Chondrocyte (in vitro differentiated cells): ENCODE data around the gene MGME1. TPM values are rescaled to one million over a fixed set of nuclear protein-coding genes. Genes with fewer than 3 reads are reported as not detected.

Experiments
- DNase-seq: peaks from one replicate; pipeline ENCODE4 v3.0.0; 2021; ENCODE audit warnings: mixed read lengths, low spot score
- H3K27ac Mint-ChIP-seq: one replicate; pipeline ENCODE4 v1.8.0; 2021; ENCODE audit warnings: mild to moderate bottlenecking, moderate library complexity, mixed read lengths; ENCODE audit not compliant: unreplicated experiment
- H3K27me3 Mint-ChIP-seq: 2 replicates; pipeline ENCODE4 v1.8.0; 2021; ENCODE audit warnings: low read depth, mixed read lengths
- H3K36me3 Mint-ChIP-seq: 2 replicates; pipeline ENCODE4 v1.8.0; 2021; ENCODE audit warnings: low read depth, mixed read lengths
- H3K4me1 Mint-ChIP-seq: 2 replicates; pipeline ENCODE4 v1.8.0; 2021; ENCODE audit warnings: low read depth, mild to moderate bottlenecking, mixed read lengths
- H3K4me3 Mint-ChIP-seq: one replicate; pipeline ENCODE4 v1.8.0; 2021; ENCODE audit warnings: mild to moderate bottlenecking, moderate library complexity, mixed read lengths; ENCODE audit not compliant: unreplicated experiment
- H3K9me3 Mint-ChIP-seq: 2 replicates; pipeline ENCODE4 v1.8.0; 2021; ENCODE audit warnings: low read depth, mixed read lengths
- CTCF ChIP-seq: fragments of 200-600 bp; sonication (generic); IDR thresholded peaks from 2 replicates; pipeline ENCODE4 v1.5.0; 2021; ENCODE audit warnings: antibody characterized with exemption, mild to moderate bottlenecking, moderate library complexity
- total RNA-seq: library from RNA; stranded (reverse); gene quantifications from 3 replicates; pipeline ENCODE4 v1.2.1, GENCODE V29; 2021

The MGME1 gene
- total RNA-seq, 1 donor from 2014 or later = 15.1 TPM

DNA sequence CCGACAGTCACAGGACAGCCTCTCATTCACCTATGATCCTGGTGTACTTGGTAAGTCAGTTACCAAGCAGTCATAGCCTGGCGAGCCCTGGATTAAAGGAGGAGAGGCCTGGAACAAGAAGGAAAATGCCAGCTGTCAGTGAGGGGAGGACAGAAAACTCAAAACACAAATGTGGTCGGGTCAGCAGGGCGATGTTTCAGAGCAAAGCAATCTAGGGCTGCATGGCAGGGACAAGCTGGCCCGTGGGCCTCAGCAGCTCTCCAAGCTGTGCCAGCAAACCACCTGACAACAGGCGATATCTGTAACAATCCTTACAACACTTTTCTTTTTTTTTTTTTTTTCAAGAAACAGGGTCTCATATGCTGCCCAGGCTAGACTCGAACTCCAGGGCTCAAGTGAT is 40.3 kb downstream of the MGME1 start:
- peaks cover 26% of the 10 kb centered on the region for H3K4me1 Mint-ChIP-seq
- H3K36me3 Mint-ChIP-seq = no peaks in the 10 kb centered on the region
- no peak for TF ChIP-seq CTCF
- H3K27me3 Mint-ChIP-seq = no peaks in the 10 kb centered on the region
- no peaks in the 10 kb centered on the region for H3K9me3 Mint-ChIP-seq
- H3K4me3 Mint-ChIP-seq = no peak overlapping the region
- no peak overlapping the region for H3K27ac Mint-ChIP-seq
- DNase-seq = no peak

- Mint-ChIP-seq H3K4me3 (no peak overlapping the region), H3K27me3 (no peaks in the 10 kb centered on the region), H3K4me1 (peaks cover 12% of the 10 kb centered on the region), H3K9me3 (no peaks in the 10 kb centered on the region), H3K27ac (no peak overlapping the region), H3K36me3 (no peaks in the 10 kb centered on the region)
- no peak for DNase-seq
- TF ChIP-seq CTCF = no peak
Observed at GRCh38 chr20:18011482-18011881, 42.7 kb downstream of the MGME1 start.

DNA sequence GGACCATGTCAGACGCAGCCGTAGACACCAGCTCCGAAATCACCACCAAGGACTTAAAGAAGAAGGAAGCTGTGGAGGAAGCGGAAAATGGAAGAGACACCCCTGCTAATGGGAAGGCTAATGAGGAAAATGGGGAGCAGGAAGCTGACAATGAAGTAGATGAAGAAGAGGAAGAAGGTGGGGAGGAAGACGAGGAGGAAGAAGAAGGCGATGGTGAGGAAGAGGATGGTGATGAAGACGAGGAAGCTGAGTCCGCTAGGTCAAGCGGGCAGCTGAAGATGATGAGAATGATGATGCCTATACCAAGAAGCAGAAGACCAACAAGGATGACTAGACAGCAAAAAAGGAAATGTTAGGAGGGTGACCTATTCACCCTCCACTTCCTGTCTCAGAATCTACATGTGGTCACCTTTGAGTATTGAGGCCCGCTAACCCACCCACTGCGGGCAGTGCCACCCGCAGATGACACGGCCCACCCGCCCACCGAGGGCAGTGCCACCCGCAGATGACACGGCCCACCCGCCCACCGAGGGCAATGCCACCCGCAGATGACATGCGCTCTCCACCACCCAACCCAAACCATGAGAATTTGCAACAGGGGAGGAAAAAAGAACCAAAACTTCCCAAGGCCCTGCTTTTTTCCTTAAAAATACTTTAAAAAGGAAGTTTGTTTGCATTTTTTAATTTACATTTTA is 43.3 kb downstream of the MGME1 start:
- TF ChIP-seq CTCF = no peak
- Mint-ChIP-seq H3K4me1 (peaks cover 12% of the 10 kb centered on the region), H3K4me3 (no peak overlapping the region), H3K27me3 (no peaks in the 10 kb centered on the region), H3K27ac (no peak overlapping the region), H3K36me3 (no peaks in the 10 kb centered on the region), H3K9me3 (no peaks in the 10 kb centered on the region)
- DNase-seq = no peak

DNA sequence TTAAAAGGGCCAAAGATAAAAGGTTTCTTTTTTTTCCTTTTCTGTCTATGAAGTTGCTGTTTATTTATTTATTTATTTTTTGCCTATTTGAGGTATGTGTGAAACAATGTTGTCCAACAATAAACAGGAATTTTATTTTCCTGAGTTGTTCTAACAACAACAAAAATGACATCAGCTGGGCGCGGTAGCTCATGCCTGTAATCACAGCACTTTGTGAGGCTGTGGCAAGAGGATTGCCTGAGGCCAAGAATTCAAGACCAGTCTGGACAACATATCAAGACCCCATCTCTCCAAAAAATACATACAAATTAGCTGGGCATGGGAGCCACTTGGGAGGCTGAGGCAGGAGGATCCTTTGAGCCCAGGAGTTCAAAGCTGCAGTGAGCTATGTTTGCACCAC is 44.1 kb downstream of the MGME1 start:
- Mint-ChIP-seq H3K36me3 (no peaks in the 10 kb centered on the region), H3K27ac (no peak overlapping the region), H3K9me3 (no peaks in the 10 kb centered on the region), H3K27me3 (no peaks in the 10 kb centered on the region), H3K4me1 (peaks cover 6% of the 10 kb centered on the region), H3K4me3 (no peak overlapping the region)
- no peak for DNase-seq
- no peak for TF ChIP-seq CTCF

DNA sequence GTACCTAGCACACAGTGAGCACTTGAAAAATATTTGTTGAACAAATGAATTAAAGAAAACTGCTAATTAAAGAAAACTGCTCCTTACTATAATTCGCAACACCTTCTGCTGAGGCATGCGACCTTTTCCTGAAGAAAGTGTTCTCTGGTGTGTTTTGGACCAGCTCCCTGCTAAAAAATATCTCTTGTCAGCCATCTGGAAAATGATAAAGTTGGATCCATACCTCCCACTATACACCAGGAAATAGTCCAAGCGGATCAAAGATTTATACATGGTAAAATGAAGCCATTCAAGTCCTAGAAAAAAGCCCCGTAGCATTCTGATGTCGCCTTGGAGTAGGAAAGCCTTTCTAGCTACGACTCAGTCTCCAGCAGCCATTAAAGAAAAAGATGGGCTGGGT is 45.6 kb downstream of the MGME1 start:
- Mint-ChIP-seq H3K4me3 (no peak overlapping the region), H3K36me3 (no peaks in the 10 kb centered on the region), H3K9me3 (no peaks in the 10 kb centered on the region), H3K27ac (no peak overlapping the region), H3K27me3 (peaks cover 9% of the 10 kb centered on the region), H3K4me1 (peaks cover 5% of the 10 kb centered on the region)
- no peak for TF ChIP-seq CTCF
- no peak for DNase-seq
